ENCODE measurements around the gene ATXN7L1. TPM values are rescaled to one million over a fixed set of nuclear protein-coding genes. Genes with fewer than 3 reads are reported as not detected.

The ATXN7L1 gene
- total RNA-seq, 1 donor from 2014 or later: 12.9 TPM

DNA sequence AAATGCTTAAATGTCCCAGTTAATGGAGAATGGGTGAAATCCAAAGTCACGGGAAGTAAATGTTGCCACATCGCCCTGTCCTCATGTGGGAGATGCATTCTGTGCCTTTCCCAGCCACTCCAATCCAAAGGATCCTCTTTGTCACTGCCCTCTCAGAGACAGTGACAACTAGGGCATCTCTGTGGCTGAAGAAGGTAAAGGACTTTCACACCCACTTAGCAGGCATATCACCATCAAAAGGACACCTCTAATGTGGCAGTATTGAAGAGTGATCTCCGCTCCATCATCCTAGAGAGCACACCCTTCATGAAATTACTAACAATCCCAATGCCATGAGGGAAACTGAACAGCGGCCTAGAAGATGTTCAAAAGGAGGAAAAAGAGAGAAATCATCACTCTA lies 13.6 kb downstream of the ATXN7L1 start:
- intact Hi-C loops (cut with DNase I): no loop called here

DNA sequence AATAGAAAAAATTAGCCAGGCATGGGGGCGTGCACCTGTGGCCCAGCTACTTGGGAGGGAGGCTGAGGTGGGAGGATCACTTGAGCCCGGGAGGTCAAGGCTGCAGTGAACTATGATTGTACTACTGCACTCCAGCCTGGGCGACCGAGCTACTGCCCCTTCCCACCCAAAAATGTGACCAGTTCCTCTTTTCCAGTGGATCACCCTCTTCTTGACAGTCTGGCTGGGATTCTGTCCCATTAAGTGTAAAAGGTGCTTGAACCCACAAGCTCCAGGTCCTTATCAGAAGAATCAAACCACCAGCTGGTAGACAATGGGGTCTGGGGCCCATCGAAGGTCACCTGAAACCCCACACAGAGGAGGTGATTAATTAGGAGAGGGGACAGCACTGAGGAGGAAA lies 14.1 kb downstream of the ATXN7L1 start:
- Histone ChIP-seq H3K4me1 (no peaks in the 10 kb centered on the region), H3K36me3 (no peaks in the 10 kb centered on the region), H3K27ac (no peak overlapping the region), H3K27me3 (no peaks in the 10 kb centered on the region), H3K4me3 (no peak overlapping the region), H3K9me3 (no peaks in the 10 kb centered on the region)
- TF ChIP-seq, protein P1, sequence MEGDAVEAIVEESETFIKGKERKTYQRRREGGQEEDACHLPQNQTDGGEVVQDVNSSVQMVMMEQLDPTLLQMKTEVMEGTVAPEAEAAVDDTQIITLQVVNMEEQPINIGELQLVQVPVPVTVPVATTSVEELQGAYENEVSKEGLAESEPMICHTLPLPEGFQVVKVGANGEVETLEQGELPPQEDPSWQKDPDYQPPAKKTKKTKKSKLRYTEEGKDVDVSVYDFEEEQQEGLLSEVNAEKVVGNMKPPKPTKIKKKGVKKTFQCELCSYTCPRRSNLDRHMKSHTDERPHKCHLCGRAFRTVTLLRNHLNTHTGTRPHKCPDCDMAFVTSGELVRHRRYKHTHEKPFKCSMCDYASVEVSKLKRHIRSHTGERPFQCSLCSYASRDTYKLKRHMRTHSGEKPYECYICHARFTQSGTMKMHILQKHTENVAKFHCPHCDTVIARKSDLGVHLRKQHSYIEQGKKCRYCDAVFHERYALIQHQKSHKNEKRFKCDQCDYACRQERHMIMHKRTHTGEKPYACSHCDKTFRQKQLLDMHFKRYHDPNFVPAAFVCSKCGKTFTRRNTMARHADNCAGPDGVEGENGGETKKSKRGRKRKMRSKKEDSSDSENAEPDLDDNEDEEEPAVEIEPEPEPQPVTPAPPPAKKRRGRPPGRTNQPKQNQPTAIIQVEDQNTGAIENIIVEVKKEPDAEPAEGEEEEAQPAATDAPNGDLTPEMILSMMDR (IDR thresholded peaks at IDR 0.05): no peak
- intact Hi-C loops (cut with DNase I): no loop called here
- no peak for DNase-seq
- ATAC-seq: no peak

More for the DNA sequence above, 13.6 kb downstream of the ATXN7L1 start:
- Histone ChIP-seq H3K4me1 (no peaks in the 10 kb centered on the region), H3K36me3 (no peaks in the 10 kb centered on the region), H3K9me3 (no peaks in the 10 kb centered on the region), H3K4me3 (no peak overlapping the region), H3K27ac (no peak overlapping the region), H3K27me3 (no peaks in the 10 kb centered on the region)
- no peak for DNase-seq
- TF ChIP-seq, protein P1 (IDR thresholded peaks at IDR 0.05): no peak
- ATAC-seq: no peak

DNA sequence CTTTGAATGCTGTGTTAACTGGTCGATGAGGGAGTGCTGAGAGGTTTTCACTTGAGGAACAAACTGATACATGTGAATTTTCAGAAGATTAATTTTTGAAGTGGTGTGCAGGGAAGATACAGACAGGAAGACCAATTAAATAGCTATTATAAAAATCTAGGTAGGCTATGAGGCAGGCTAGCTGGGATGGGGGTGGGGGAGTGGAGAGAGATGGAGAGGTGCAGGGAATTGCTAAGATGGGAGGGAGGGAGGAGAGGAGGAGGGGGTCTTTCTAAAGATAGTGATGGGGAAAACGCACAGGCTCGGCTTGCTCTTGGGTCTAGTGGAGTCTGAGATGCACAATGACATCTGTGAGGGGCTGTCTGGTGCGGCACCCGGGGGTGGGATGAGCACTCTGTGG lies 15.2 kb downstream of the ATXN7L1 start:
- no peak overlapping the region for H3K4me3 ChIP-seq

DNA sequence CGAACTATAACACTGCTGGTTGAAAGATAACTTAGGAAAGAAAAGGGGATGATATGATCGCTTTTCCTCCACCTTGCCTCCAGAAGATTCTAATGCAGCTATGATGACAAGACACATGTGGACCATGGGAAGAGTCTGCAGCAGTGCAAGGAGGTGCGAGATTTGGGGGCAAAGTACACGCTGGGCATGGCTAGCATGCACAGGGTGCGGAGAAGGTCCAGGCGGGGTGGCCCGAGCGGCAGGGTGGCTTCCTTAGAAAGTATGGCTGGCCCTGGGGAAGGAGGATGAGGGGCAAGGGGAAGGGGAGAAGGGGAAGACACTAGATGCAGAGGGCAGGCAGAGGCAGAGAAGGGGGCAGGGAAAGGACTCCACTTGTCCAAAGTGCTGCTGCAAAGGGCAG lies 15.6 kb downstream of the ATXN7L1 start:
- TF ChIP-seq, protein P1 (IDR thresholded peaks at IDR 0.05): no peak
- Histone ChIP-seq H3K4me3 (no peak overlapping the region), H3K36me3 (no peaks in the 10 kb centered on the region), H3K9me3 (no peaks in the 10 kb centered on the region), H3K27ac (no peak overlapping the region), H3K4me1 (no peaks in the 10 kb centered on the region), H3K27me3 (no peaks in the 10 kb centered on the region)
- DNase-seq (no peak), ATAC-seq (no peak)
- intact Hi-C loops (cut with DNase I): no loop called here

More for the DNA sequence above, 15.2 kb downstream of the ATXN7L1 start:
- no peak overlapping the region for H3K27ac ChIP-seq
- H3K9me3 ChIP-seq: no peaks in the 10 kb centered on the region
- intact Hi-C loops (cut with DNase I): no loop called here
- H3K36me3 ChIP-seq: no peaks in the 10 kb centered on the region
- H3K4me1 ChIP-seq: no peaks in the 10 kb centered on the region
- TF ChIP-seq, protein P1 (IDR thresholded peaks at IDR 0.05): no peak
- no peak for DNase-seq
- no peak for ATAC-seq
- H3K27me3 ChIP-seq: no peaks in the 10 kb centered on the region

DNA sequence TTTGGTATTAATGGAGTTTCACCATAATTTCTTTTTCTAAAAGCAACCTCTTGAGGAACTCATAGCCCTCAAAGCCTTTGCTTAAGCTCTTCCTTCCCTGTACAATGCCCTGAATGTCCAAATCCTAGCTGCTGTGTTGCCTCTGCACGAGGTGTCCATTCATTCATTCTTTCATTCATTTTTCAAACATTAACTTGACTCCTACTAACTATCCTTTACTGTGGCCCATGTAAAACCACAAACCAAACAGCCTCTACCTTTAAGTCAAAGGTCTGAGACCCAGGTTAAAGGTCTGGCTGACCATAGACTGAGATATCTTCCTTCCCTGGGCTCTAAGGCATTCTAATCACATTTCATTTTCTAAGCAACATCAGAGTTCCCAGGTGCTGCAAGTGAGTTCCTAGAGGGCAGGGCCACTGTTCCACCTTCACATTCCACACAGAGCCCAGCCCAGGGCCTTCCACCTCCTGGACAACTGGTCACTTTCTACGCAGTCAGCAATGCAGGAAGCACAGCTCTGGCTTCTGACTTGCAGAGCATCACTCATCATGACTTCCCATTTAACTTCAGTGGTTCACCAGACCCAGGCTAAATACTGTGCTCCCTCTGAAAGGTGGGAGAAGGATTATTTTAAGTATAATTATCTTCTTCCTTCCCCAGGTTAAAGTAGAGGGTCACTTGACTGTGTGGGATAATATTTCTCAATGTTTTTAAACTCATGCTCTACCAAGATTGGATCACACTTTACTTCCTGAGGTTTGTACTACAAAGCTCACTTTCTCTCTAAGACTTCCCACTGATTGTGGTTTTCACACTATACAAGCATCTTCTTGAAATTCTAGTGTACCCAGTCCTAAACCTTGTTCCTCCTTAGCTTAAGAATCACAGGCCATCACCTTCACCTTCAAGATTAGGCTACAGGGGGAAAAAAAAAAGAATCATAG lies 19.1 kb downstream of the ATXN7L1 start:
- TF ChIP-seq, protein P1 (IDR thresholded peaks at IDR 0.05): no peak
- Histone ChIP-seq H3K27me3 (no peaks in the 10 kb centered on the region), H3K36me3 (no peaks in the 10 kb centered on the region), H3K4me3 (no peak overlapping the region), H3K27ac (no peak overlapping the region), H3K9me3 (no peaks in the 10 kb centered on the region), H3K4me1 (no peaks in the 10 kb centered on the region)
- ATAC-seq (no peak), DNase-seq (no peak)
- intact Hi-C loops (cut with DNase I): no loop called here

Measured in upper lobe of right lung (tissue), 1 donor.